Prostate gland (tissue), 2 donors: ENCODE results near the gene ROBO1. TPM values are rescaled to one million over a fixed set of nuclear protein-coding genes. Genes with fewer than 3 reads are reported as not detected.
A peak's percentile ranks its signal among the peaks of the same experiment; 100 is the strongest.

Source experiments
- DNase-seq: peaks from one replicate; pipeline ENCODE4 v3.0.0-alpha.2; 2019; ENCODE audit warnings: low spot score
- H3K27ac ChIP-seq, 2 donors: fragments of 200-600 bp; sonication (generic); 2 replicates each; pipeline ENCODE4 v1.5.1; 2017 to 2019
- H3K27me3 ChIP-seq: fragments of 200-600 bp; sonication (generic); replicated peaks from 2 replicates; pipeline ENCODE4 v1.5.1; 2019; ENCODE audit not compliant: insufficient read depth
- H3K36me3 ChIP-seq, 2 donors: fragments of 200-600 bp; sonication (generic); 1 replicate in 1 of 2; 2 replicates in 1 of 2; pipeline versions ENCODE4 v1.5.1 to v1.8.1; 2017 to 2019
- H3K4me1 ChIP-seq: fragments of 200-600 bp; sonication (generic); replicated peaks from 2 replicates; pipeline ENCODE4 v1.5.1; 2019
- H3K4me3 ChIP-seq, 2 donors: fragments of 200-600 bp; sonication (generic); 2 replicates each; pipeline ENCODE4 v1.5.1; 2017 to 2019
- H3K9me3 ChIP-seq: fragments of 200-600 bp; sonication (generic); 2 replicates; pipeline ENCODE4 v1.5.1; 2017
- POLR2A ChIP-seq: fragments of 450-650 bp; IDR thresholded peaks from one replicate; pipeline ENCODE4 v1.6.1; 2016; ENCODE audit warnings: antibody characterized with exemption, mild to moderate bottlenecking
- POLR2AphosphoS5 ChIP-seq: sonication (generic); formaldehyde crosslinking; IDR thresholded peaks from one replicate; pipeline ENCODE4 v1.6.1; 2017; ENCODE audit warnings: antibody characterized with exemption
- WGBS: methylation state at CpG from one replicate; pipeline ENCODE4 v1.1.5; 2018; 5-methylcytosine and 5-hydroxymethylcytosine counted together
- intact Hi-C: fragments of 100-400 bp; cut with DNase I; formaldehyde crosslinking; loops from one replicate; pipeline ENCODE4 v1.14.2; 2022
- total RNA-seq, 2 donors: library from RNA; depleted of rRNA; stranded (reverse); fragments of >200 nt; gene quantifications; one replicate each; pipeline ENCODE4 v1.1.0, GENCODE V29; 2016
- TF ChIP-seq, protein P1 (sequence below), 4 experiments: fragments of 200-600 bp in 2 of 4; fragments of 450-650 bp in 2 of 4; sonication (generic) in 2 of 4; IDR thresholded peaks; 1 replicate in 3 of 4; 2 replicates in 1 of 4; pipeline ENCODE4 v1.5.1; 2016 to 2019; ENCODE audit warnings: antibody characterized with exemption in 4 of 4, mild to moderate bottlenecking in 2 of 4, moderate library complexity in 2 of 4

Gene ROBO1
- total RNA-seq, 2 donors from 2014 or later: 37.6 to 50.8 TPM

DNA sequence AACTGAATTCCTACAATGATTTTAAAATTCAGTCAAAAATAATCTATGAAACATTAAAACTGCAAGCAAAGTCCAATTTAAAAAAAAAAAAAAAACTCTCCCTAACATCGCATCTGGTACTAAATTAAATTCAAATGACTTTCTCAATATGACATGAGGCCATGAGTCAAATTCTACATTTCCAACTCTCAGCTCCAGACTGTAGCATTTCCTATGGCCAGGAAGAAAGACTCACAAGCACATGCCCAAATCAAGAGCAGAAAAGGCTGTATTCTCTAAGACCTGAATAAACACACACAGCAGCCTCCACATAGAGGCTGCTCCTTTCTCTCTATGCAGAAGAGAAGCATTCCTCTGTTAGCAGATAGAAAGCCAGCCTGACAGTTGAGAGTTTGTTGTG lies 729.2 kb downstream of the ROBO1 start:
- TF ChIP-seq, protein P1, sequence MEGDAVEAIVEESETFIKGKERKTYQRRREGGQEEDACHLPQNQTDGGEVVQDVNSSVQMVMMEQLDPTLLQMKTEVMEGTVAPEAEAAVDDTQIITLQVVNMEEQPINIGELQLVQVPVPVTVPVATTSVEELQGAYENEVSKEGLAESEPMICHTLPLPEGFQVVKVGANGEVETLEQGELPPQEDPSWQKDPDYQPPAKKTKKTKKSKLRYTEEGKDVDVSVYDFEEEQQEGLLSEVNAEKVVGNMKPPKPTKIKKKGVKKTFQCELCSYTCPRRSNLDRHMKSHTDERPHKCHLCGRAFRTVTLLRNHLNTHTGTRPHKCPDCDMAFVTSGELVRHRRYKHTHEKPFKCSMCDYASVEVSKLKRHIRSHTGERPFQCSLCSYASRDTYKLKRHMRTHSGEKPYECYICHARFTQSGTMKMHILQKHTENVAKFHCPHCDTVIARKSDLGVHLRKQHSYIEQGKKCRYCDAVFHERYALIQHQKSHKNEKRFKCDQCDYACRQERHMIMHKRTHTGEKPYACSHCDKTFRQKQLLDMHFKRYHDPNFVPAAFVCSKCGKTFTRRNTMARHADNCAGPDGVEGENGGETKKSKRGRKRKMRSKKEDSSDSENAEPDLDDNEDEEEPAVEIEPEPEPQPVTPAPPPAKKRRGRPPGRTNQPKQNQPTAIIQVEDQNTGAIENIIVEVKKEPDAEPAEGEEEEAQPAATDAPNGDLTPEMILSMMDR (IDR thresholded peaks at IDR 0.05): no peak
- TF ChIP-seq POLR2AphosphoS5 (no peak), POLR2A (no peak)
- Histone ChIP-seq H3K4me3 (no peak overlapping the region), H3K27me3 (no peaks in the 10 kb centered on the region), H3K4me1 (no peaks in the 10 kb centered on the region), H3K9me3 (no peaks in the 10 kb centered on the region), H3K36me3 (no peaks in the 10 kb centered on the region), H3K27ac (no peak overlapping the region)
- no peak for DNase-seq
- intact Hi-C loops: no loop called here
- WGBS: 85% methylated on average over 1 of the region's 1 CpG

DNA sequence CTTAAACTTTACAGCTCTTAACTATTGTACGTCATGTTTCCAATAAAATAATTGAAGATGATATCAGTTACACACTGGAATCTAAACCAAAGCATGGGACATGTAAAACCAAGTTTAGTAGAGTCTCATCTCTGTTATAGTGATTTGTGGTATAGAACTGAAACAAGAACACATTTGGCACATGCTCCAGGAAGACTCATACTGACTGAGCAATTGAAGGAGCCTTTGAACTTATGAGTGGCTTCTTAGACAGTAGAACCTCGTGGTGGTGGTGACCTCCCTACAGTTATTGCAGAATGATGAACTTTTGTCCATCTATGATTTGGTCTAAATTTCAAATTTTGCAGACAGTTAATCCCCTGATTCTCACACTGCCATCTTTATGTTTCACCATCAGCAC lies 729.7 kb downstream of the ROBO1 start:
- no peaks in the 10 kb centered on the region for H3K9me3 ChIP-seq
- intact Hi-C loops: no loop called here

DNA sequence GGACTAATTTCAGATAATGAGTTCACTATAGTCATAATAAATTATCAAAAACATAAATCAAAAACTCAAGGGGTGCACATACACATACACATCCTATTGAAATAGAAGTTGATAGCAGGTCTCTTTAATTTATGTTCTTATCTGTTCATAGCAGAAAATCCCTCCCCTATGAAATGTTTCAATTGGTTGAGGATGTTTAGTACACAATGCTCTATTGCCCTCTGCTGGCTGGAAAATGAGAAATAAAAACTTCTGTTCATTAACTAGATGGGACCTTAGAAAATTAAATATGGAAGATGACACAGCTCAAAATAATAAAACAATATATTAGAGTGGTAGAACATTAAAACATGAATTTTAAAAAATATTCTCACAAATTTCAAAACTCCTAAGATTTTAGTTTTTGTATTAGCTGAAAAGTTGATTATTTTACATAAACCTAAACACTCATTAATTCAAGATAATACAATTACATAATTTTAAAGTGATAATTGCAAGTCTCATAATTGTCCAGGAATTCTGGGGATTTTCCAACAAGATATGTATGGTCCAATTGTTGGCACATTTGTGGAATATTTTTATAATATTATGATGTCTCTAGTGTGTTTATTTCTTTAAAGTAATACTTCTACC lies 735.0 kb downstream of the ROBO1 start:
- TF ChIP-seq POLR2A: no peak
- TF ChIP-seq, protein P1 (IDR thresholded peaks at IDR 0.05): peak; percentile 10 to 83 (median 72)
- peak; percentile 15 for DNase-seq
- intact Hi-C loops: loop anchor here (2.0 kb wide), 1 partner anchor 372 kb away; no protein-coding TSS in a partner anchor

More for the DNA sequence above, 729.7 kb downstream of the ROBO1 start:
- WGBS: 22% methylated on average over 2 of the region's 2 CpGs
- Histone ChIP-seq H3K27ac (no peak overlapping the region), H3K4me3 (no peak overlapping the region), H3K36me3 (no peaks in the 10 kb centered on the region), H3K27me3 (no peaks in the 10 kb centered on the region), H3K4me1 (no peaks in the 10 kb centered on the region)
- no peak for DNase-seq
- TF ChIP-seq POLR2A: no peak

DNA sequence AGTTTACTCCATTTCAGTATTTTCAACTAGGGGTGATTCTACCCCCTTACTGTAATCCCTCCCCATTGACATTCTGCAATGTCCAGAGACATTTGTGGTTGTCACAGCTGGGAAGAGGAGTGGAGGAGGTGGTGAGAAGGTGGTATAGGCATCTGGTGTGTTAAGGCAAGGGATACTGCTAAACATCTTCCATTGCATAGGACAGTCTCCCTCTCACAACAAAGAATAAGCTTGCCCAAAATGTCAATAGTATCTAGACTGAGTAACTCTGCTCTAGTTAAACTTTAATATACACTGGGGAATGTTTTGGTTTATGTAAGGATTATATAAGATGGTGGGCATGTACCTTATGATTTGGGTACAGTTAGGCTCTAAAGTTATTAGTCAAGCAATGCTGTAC lies 737.6 kb downstream of the ROBO1 start:
- intact Hi-C loops: no loop called here
- Histone ChIP-seq H3K4me1 (no peaks in the 10 kb centered on the region), H3K9me3 (no peaks in the 10 kb centered on the region), H3K4me3 (no peak overlapping the region), H3K27me3 (no peaks in the 10 kb centered on the region), H3K27ac (no peak overlapping the region), H3K36me3 (no peaks in the 10 kb centered on the region)
- TF ChIP-seq, protein P1 (IDR thresholded peaks at IDR 0.05): no peak
- no peak for TF ChIP-seq POLR2AphosphoS5
- no peak for TF ChIP-seq POLR2A
- no peak for DNase-seq

More for the DNA sequence above, 735.0 kb downstream of the ROBO1 start:
- Histone ChIP-seq H3K27me3 (no peaks in the 10 kb centered on the region), H3K27ac (no peak overlapping the region), H3K4me3 (no peak overlapping the region), H3K4me1 (no peaks in the 10 kb centered on the region), H3K36me3 (no peaks in the 10 kb centered on the region), H3K9me3 (no peaks in the 10 kb centered on the region)

DNA sequence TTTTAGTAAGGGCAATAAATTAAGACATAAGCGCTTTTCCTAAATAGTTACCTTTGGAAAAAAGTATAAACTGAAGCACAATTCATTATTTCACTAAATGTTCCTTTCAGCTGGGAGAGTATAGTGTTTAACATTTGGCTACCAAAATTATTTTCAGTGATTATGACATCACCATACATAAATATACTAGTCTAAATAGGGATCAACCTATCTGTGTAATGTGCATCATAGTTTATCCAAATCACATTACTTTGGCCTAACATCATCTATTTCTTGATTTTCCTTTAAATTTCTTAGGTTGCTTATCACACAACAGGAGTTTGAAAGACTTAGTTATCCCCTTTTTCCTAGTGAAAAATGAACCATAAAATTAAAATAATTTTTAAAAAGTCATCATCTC lies 738.9 kb downstream of the ROBO1 start:
- Histone ChIP-seq H3K4me1 (no peaks in the 10 kb centered on the region), H3K36me3 (no peaks in the 10 kb centered on the region), H3K9me3 (no peaks in the 10 kb centered on the region), H3K27me3 (no peaks in the 10 kb centered on the region), H3K27ac (no peak overlapping the region), H3K4me3 (no peak overlapping the region)
- TF ChIP-seq POLR2AphosphoS5 (no peak), POLR2A (no peak)
- TF ChIP-seq, protein P1 (IDR thresholded peaks at IDR 0.05): no peak
- 100% methylated on average over 1 of the region's 1 CpG for whole genome bisulfite sequencing
- DNase-seq: no peak
- intact Hi-C loops: no loop called here
